GM12874 (cell line): ENCODE results near the gene TUBB1.

Experiments used
- CTCF ChIP-seq: IDR thresholded peaks from 2 replicates; pipeline ENCODE4 v1.5.1; 2011; ENCODE audit warnings: low read depth, mild to moderate bottlenecking, control low read depth, low read length, moderate library complexity; ENCODE audit not compliant: insufficient read depth

The TUBB1 gene

GRCh38 chr20:59022754-59023153 lies 3.5 kb downstream of the TUBB1 start:
- TF ChIP-seq CTCF: no peak

- no peak for TF ChIP-seq CTCF
Measured at GRCh38 chr20:59023616-59024015, 4.4 kb downstream of the TUBB1 start.

GRCh38 chr20:59024111-59024530 lies 4.9 kb downstream of the TUBB1 start:
- TF ChIP-seq CTCF: no peak

GRCh38 chr20:59025086-59025485 lies 5.9 kb downstream of the TUBB1 start:
- no peak for TF ChIP-seq CTCF

- no peak for TF ChIP-seq CTCF
Measured at GRCh38 chr20:59025511-59025910, 6.3 kb downstream of the TUBB1 start.

GRCh38 chr20:59026904-59027740 lies 7.9 kb downstream of the TUBB1 start:
- no peak for TF ChIP-seq CTCF

GRCh38 chr20:59027741-59028320 lies 8.6 kb downstream of the TUBB1 start:
- no peak for TF ChIP-seq CTCF
